Measurements from ENCODE around the gene TMPRSS15. TPM values are rescaled to one million over a fixed set of nuclear protein-coding genes. Genes with fewer than 3 reads are reported as not detected.

Gene TMPRSS15
- polyA plus RNA-seq, 1 donor (not counting 4 experiments of a cell fraction or from before 2014, with no cell fraction given) = not detected

DNA sequence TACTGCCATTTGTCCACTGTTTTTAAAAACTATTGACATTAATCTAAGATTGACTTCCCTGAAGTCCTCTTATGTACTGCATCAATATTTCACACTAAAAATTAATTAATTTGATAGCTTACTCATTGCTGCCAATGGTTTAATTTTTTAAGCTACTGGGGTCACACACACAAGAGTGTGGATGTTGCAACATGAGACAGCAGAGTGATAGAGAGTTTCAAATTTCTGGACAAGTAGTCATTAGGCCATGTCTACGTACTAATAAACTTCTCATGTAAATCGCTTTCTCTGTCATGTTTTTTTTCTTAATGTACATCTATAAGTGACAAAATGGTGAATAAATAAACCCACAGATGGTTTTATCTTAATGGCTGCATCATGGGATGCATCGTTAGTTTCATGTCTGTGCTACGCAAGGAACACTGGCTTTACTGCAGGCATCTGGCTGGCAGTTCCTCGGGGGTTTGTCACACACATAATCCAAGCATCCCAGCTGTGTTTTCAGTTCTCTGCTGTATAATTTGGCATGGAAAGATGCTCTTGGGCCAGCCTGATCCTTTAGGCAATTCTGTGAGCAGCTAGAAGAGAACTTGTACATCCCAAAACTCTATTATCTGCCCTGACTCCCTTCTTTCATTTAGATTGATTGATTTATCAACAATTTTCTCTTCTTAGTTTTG is 175.4 kb downstream of the TMPRSS15 start:
- no peaks in the 10 kb centered on the region for H3K4me1 ChIP-seq (ENCODE audit: control insufficient read depth, extremely low read depth, insufficient read depth, low read length)
- DNase-seq (ENCODE audit: low read depth, low spot score) (no peak), FAIRE-seq (no peak)
- no peaks in the 10 kb centered on the region for H3K79me2 ChIP-seq (ENCODE audit: control insufficient read depth, insufficient read depth, low read length)
- no peaks in the 10 kb centered on the region for H4K20me1 ChIP-seq (ENCODE audit: control insufficient read depth, extremely low read depth, insufficient read depth, low read length)
- no peaks in the 10 kb centered on the region for H3K27me3 ChIP-seq (ENCODE audit: control insufficient read depth, extremely low read depth, insufficient read depth, low read length)
- no peak overlapping the region for H3K9ac ChIP-seq (ENCODE audit: control insufficient read depth, extremely low read depth, insufficient read depth, low read length)
- no peaks in the 10 kb centered on the region for H3K9me3 ChIP-seq (ENCODE audit: control insufficient read depth, low read depth, low read length)
- dilution Hi-C loops (cut with MboI; ENCODE audit: extremely low pct_ligation_motif_present, low sequenced_read_pairs) = no loop called here
- H3K4me3 ChIP-seq (ENCODE audit: control insufficient read depth in 2 of 3, extremely low read depth in 1 of 3, insufficient read depth in 2 of 3, low read depth in 1 of 3, low read length in 3 of 3) = no peak overlapping the region
- no peak overlapping the region for H2AFZ ChIP-seq (ENCODE audit: control insufficient read depth, low read length)
- H3K36me3 ChIP-seq (ENCODE audit: control insufficient read depth in 2 of 2, extremely low read depth in 1 of 2, insufficient read depth in 2 of 2, low read length in 2 of 2) = no peaks in the 10 kb centered on the region
- TF ChIP-seq EZH2 (IDR thresholded peaks at IDR 0.05; ENCODE audit: low read length) = no peak
- TF ChIP-seq, protein P1, sequence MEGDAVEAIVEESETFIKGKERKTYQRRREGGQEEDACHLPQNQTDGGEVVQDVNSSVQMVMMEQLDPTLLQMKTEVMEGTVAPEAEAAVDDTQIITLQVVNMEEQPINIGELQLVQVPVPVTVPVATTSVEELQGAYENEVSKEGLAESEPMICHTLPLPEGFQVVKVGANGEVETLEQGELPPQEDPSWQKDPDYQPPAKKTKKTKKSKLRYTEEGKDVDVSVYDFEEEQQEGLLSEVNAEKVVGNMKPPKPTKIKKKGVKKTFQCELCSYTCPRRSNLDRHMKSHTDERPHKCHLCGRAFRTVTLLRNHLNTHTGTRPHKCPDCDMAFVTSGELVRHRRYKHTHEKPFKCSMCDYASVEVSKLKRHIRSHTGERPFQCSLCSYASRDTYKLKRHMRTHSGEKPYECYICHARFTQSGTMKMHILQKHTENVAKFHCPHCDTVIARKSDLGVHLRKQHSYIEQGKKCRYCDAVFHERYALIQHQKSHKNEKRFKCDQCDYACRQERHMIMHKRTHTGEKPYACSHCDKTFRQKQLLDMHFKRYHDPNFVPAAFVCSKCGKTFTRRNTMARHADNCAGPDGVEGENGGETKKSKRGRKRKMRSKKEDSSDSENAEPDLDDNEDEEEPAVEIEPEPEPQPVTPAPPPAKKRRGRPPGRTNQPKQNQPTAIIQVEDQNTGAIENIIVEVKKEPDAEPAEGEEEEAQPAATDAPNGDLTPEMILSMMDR (optimal IDR thresholded peaks at IDR 0.05 in 1 of 3, IDR thresholded peaks at IDR 0.05 in 1 of 3, conservative IDR thresholded peaks at IDR 0.05 in 1 of 3; ENCODE audit: extremely low read depth in 1 of 3, insufficient read depth in 2 of 3, low read length in 3 of 3) = no peak
- no peak overlapping the region for H3K27ac ChIP-seq (ENCODE audit: control insufficient read depth, insufficient read depth, low read length)
- no peak overlapping the region for H3K4me2 ChIP-seq (ENCODE audit: control insufficient read depth, extremely low read depth, insufficient read depth, low read depth, low read length)
- H3K9me1 ChIP-seq (ENCODE audit: control insufficient read depth, extremely low read depth, insufficient read depth, low read length) = no peaks in the 10 kb centered on the region

- Histone ChIP-seq H3K9me1 (ENCODE audit: control insufficient read depth, extremely low read depth, insufficient read depth, low read length) (no peaks in the 10 kb centered on the region), H3K79me2 (ENCODE audit: control insufficient read depth, insufficient read depth, low read length) (no peaks in the 10 kb centered on the region), H3K27ac (ENCODE audit: control insufficient read depth, insufficient read depth, low read length) (no peak overlapping the region), H2AFZ (ENCODE audit: control insufficient read depth, low read length) (no peak overlapping the region), H3K9ac (ENCODE audit: control insufficient read depth, extremely low read depth, insufficient read depth, low read length) (no peak overlapping the region), H3K4me1 (ENCODE audit: control insufficient read depth, extremely low read depth, insufficient read depth, low read length) (no peaks in the 10 kb centered on the region), H3K4me3 (ENCODE audit: control insufficient read depth in 2 of 3, extremely low read depth in 1 of 3, insufficient read depth in 2 of 3, low read depth in 1 of 3, low read length in 3 of 3) (no peak overlapping the region), H3K4me2 (ENCODE audit: control insufficient read depth, extremely low read depth, insufficient read depth, low read depth, low read length) (no peak overlapping the region), H3K36me3 (ENCODE audit: control insufficient read depth in 2 of 2, extremely low read depth in 1 of 2, insufficient read depth in 2 of 2, low read length in 2 of 2) (no peaks in the 10 kb centered on the region), H3K27me3 (ENCODE audit: control insufficient read depth, extremely low read depth, insufficient read depth, low read length) (no peaks in the 10 kb centered on the region), H3K9me3 (ENCODE audit: control insufficient read depth, low read depth, low read length) (no peaks in the 10 kb centered on the region), H4K20me1 (ENCODE audit: control insufficient read depth, extremely low read depth, insufficient read depth, low read length) (no peaks in the 10 kb centered on the region)
- DNase-seq (ENCODE audit: low read depth, low spot score) = no peak
- dilution Hi-C loops (cut with MboI; ENCODE audit: extremely low pct_ligation_motif_present, low sequenced_read_pairs) = no loop called here
- TF ChIP-seq, protein P1 (optimal IDR thresholded peaks at IDR 0.05 in 1 of 3, IDR thresholded peaks at IDR 0.05 in 1 of 3, conservative IDR thresholded peaks at IDR 0.05 in 1 of 3; ENCODE audit: extremely low read depth in 1 of 3, insufficient read depth in 2 of 3, low read length in 3 of 3) = no peak
- no peak for TF ChIP-seq EZH2 (IDR thresholded peaks at IDR 0.05; ENCODE audit: low read length)
- FAIRE-seq = no peak
Measured at GRCh38 chr21:18222346-18222745, 181.2 kb downstream of the TMPRSS15 start.

Data from keratinocyte (primary cell).